Thoracic aorta (tissue), 2 donors: ENCODE data around the gene MRPL23. TPM values are rescaled to one million over a fixed set of nuclear protein-coding genes. Genes with fewer than 3 reads are reported as not detected.

ENCODE experiments used
- ATAC-seq: fragments of 150-250 bp; one replicate; pipeline ENCODE4 v1.8.0; 2017; ENCODE audit warnings: low read depth; ENCODE audit not compliant: insufficient number of reproducible peaks, low FRiP score
- DNase-seq: peaks from one replicate; pipeline ENCODE4 v3.0.0-alpha.2; 2020; ENCODE audit warnings: low spot score
- H3K27ac ChIP-seq, 2 donors: fragments of 200-600 bp; sonication (generic); 1 replicate in 1 of 2; 2 replicates in 1 of 2; pipeline ENCODE4 v1.5.1; 2016; ENCODE audit warnings: mild to moderate bottlenecking in 2 of 2, moderate library complexity in 2 of 2
- H3K27me3 ChIP-seq: fragments of 200-600 bp; sonication (generic); replicated peaks from 2 replicates; pipeline ENCODE4 v1.6.0; 2016; ENCODE audit warnings: mild to moderate bottlenecking; ENCODE audit not compliant: insufficient read depth
- H3K36me3 ChIP-seq: fragments of 200-600 bp; sonication (generic); one replicate; pipeline ENCODE4 v1.5.1; 2016
- H3K4me1 ChIP-seq, 2 donors: fragments of 200-600 bp; sonication (generic); 1 replicate in 1 of 2; 2 replicates in 1 of 2; pipeline versions ENCODE4 v1.5.1 to v1.6.0; 2016; ENCODE audit warnings: low read depth in 2 of 2, mild to moderate bottlenecking in 1 of 2; ENCODE audit not compliant: control insufficient read depth in 1 of 2
- H3K4me3 ChIP-seq: fragments of 200-600 bp; sonication (generic); 2 replicates; pipeline ENCODE4 v1.5.1; 2016; ENCODE audit warnings: mild to moderate bottlenecking
- H3K9me3 ChIP-seq: fragments of 200-600 bp; sonication (generic); 2 replicates; pipeline ENCODE4 v1.5.1; 2016
- total RNA-seq, 2 donors: library from RNA; depleted of rRNA; stranded (reverse); fragments of >200 nt; gene quantifications; one replicate each; pipeline versions ENCODE4 v1.1.0 to v1.2.3, GENCODE V29; 2016
- TF ChIP-seq, protein P1 (sequence below): fragments of 200-600 bp; sonication (generic); IDR thresholded peaks from one replicate; pipeline ENCODE4 v1.5.1; 2019; ENCODE audit warnings: antibody characterized with exemption

MRPL23 gene
- total RNA-seq, 2 donors from 2014 or later: 59.8 to 136 TPM

DNA sequence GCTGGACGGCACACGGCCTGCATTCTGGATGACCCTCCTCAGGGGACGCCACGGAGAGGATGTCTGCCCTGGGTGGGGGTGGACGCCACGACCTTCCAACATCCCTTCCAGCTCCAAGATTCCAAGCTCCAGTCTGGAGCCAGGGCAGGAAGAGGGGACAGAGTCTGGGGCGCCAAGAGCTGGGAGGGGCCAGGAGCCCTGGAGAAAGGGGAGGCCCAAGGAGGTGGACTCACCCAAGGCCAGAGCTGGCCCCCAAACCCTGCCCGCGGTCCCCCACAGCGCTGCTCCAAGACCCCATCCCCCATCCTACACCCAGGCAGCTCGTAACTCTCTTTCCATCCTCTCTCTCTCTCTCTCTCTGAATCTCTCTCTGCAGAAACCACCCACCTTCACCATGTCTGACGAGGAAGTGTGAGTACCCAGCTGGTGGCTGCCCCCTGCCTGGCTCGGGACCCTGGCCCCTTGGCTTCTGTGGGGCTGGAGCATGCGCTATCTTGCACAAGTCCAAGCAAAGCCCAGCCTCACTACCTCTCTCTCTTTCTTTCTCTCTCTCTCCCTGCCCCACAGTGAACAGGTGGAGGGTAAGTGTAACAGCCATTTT is 24.6 kb upstream of the MRPL23 start:
- no peaks in the 10 kb centered on the region for H3K4me1 ChIP-seq
- TF ChIP-seq, protein P1, sequence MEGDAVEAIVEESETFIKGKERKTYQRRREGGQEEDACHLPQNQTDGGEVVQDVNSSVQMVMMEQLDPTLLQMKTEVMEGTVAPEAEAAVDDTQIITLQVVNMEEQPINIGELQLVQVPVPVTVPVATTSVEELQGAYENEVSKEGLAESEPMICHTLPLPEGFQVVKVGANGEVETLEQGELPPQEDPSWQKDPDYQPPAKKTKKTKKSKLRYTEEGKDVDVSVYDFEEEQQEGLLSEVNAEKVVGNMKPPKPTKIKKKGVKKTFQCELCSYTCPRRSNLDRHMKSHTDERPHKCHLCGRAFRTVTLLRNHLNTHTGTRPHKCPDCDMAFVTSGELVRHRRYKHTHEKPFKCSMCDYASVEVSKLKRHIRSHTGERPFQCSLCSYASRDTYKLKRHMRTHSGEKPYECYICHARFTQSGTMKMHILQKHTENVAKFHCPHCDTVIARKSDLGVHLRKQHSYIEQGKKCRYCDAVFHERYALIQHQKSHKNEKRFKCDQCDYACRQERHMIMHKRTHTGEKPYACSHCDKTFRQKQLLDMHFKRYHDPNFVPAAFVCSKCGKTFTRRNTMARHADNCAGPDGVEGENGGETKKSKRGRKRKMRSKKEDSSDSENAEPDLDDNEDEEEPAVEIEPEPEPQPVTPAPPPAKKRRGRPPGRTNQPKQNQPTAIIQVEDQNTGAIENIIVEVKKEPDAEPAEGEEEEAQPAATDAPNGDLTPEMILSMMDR: no peak
- no peaks in the 10 kb centered on the region for H3K27me3 ChIP-seq
- no peak overlapping the region for H3K27ac ChIP-seq
- no peak overlapping the region for H3K4me3 ChIP-seq
- no peaks in the 10 kb centered on the region for H3K36me3 ChIP-seq
- no peaks in the 10 kb centered on the region for H3K9me3 ChIP-seq
- DNase-seq: no peak
- ATAC-seq: no peak

DNA sequence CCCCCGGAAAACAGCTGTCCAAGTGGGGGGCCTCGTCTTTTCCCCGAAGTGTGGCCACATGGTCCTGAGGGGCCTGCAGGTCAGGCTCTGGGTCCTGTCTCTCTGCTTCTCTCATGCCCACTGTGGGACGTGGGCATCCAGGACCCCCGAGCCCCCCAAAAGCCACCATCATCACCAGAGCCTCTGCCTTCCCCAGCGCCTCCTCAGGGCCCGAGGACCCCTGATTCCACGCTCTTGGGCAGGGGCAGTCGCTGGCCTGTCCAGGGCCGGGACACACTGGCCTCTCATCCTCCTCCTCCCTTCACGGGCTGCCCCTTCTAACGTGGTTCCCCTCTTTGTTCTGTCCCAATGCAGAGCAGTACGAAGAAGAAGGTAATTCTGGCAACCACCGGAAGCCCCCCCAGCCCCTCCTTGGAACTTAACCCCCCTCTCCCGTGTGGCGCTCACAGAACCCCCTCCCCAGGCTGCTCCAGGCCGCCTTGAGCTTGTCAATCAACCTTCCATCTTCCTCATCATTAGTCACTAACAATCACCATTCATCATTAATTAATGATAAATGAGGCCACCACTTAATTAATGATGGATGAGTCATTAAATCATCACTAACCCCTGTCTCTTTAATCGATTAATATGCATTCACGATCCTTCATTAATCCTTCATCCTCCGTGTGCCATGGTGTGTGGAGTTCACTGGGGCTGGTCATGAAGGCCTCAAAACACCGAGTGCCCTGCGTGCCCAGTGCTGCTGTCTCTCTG is 23.8 kb upstream of the MRPL23 start:
- Histone ChIP-seq H3K4me3 (no peak overlapping the region), H3K36me3 (no peaks in the 10 kb centered on the region), H3K4me1 (no peaks in the 10 kb centered on the region), H3K9me3 (no peaks in the 10 kb centered on the region), H3K27ac (no peak overlapping the region), H3K27me3 (no peaks in the 10 kb centered on the region)
- TF ChIP-seq, protein P1: no peak
- ATAC-seq (no peak), DNase-seq (no peak)

- TF ChIP-seq, protein P1: no peak
- no peak for DNase-seq
- no peaks in the 10 kb centered on the region for H3K4me1 ChIP-seq
- no peaks in the 10 kb centered on the region for H3K9me3 ChIP-seq
- no peaks in the 10 kb centered on the region for H3K36me3 ChIP-seq
- no peaks in the 10 kb centered on the region for H3K27me3 ChIP-seq
- no peak overlapping the region for H3K27ac ChIP-seq
- no peak overlapping the region for H3K4me3 ChIP-seq
- no peak for ATAC-seq
These were observed 23.0 kb upstream of the MRPL23 start for GRCh38 chr11:1924181-1924580.

DNA sequence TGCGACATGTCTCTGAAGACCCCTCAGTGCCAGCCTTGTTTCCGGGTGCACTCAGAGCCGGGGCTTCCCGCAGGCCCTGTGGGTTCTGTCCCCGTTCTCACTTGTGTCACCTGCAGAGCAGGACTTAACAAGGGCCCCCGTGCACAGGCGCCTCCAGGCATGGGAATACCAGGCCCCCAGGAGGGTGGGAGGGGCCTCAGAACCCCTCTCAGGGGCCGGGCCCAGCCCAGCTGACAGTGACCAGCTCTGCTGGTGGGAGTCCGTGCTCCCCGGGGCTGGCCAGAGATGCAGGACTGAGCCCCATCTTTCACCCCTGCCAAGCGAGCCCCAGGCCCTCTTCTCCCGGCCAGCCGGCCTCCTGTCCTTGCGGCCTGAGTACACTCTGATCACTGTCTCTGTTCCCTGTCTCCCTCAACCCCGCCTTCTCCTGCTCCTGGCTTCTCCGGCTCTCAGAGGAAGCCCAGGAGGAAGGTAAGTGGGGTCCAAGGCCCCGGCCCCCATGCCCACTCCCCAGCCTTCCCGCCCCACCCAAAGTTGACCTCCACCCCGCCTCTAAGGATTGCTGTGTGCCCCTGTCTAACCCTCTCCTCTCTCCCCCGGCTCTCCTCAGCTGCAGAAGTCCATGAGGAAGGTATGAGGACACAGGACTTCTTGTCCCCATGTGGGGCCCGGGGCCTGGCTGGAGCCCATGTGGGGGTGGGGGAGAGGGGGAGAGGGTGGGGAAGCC is 22.3 kb upstream of the MRPL23 start:
- ATAC-seq: no peak
- H3K4me1 ChIP-seq: no peaks in the 10 kb centered on the region
- TF ChIP-seq, protein P1: no peak
- H3K27ac ChIP-seq: no peak overlapping the region
- no peaks in the 10 kb centered on the region for H3K9me3 ChIP-seq
- H3K27me3 ChIP-seq: no peaks in the 10 kb centered on the region
- H3K36me3 ChIP-seq: no peaks in the 10 kb centered on the region
- H3K4me3 ChIP-seq: no peak overlapping the region
- no peak for DNase-seq
